Transverse colon (tissue), 4 donors: ENCODE measurements around the gene DERA. TPM values are rescaled to one million over a fixed set of nuclear protein-coding genes. Genes with fewer than 3 reads are reported as not detected.
"Not testable (repeated sequence)": the region's sequence is repeated elsewhere in the genome, so short reads cannot be mapped to it uniquely, and the experiment has no call there.

Source experiments
- DNase-seq: peaks from one replicate; pipeline ENCODE4 v3.0.0-alpha.2; 2019
- H3K27ac ChIP-seq, 4 donors: fragments of 200-600 bp; sonication (generic); 2 replicates each; pipeline ENCODE4 v1.5.1; 2016 to 2018; ENCODE audit warnings: inconsistent platforms in 4 of 4
- H3K27me3 ChIP-seq: fragments of 200-600 bp; sonication (generic); 2 replicates; pipeline ENCODE4 v1.5.1; 2017; ENCODE audit warnings: inconsistent platforms
- H3K36me3 ChIP-seq, 4 donors: fragments of 200-600 bp; sonication (generic); 2 replicates each; pipeline ENCODE4 v1.5.1; 2017 to 2019; ENCODE audit warnings: inconsistent platforms in 4 of 4
- H3K4me1 ChIP-seq, 4 donors: fragments of 200-600 bp; sonication (generic); 2 replicates each; pipeline ENCODE4 v1.5.1; 2017 to 2020; ENCODE audit warnings: inconsistent platforms in 4 of 4
- H3K4me3 ChIP-seq, 4 donors: fragments of 200-600 bp; sonication (generic); 1 replicate in 1 of 4; 2 replicates in 3 of 4; pipeline versions ENCODE4 v1.5.1 to v1.6.1; 2017 to 2019; ENCODE audit warnings: inconsistent platforms in 4 of 4
- H3K9me3 ChIP-seq, 2 donors: fragments of 200-600 bp; sonication (generic); 2 replicates each; pipeline ENCODE4 v1.5.1; 2017 to 2019; ENCODE audit warnings: inconsistent platforms in 2 of 2
- CTCF ChIP-seq, 5 experiments: fragments of 200-600 bp in 3 of 5; fragments of 450-650 bp in 2 of 5; sonication (generic) in 3 of 5; IDR thresholded peaks; 1 replicate in 2 of 5; 2 replicates in 3 of 5; pipeline ENCODE4 v1.5.1; 2016 to 2017; ENCODE audit warnings: antibody characterized with exemption in 5 of 5, inconsistent platforms in 3 of 5, mild to moderate bottlenecking in 2 of 5, moderate library complexity in 1 of 5
- EP300 ChIP-seq: sonication (generic); formaldehyde crosslinking; IDR thresholded peaks from one replicate; pipeline ENCODE4 v1.6.1; 2017; ENCODE audit warnings: antibody characterized with exemption, low read depth
- POLR2A ChIP-seq: fragments of 450-650 bp; IDR thresholded peaks from one replicate; pipeline ENCODE4 v1.6.1; 2016; ENCODE audit warnings: antibody characterized with exemption, mild to moderate bottlenecking, moderate library complexity
- POLR2AphosphoS5 ChIP-seq, 3 donors: sonication (generic); formaldehyde crosslinking; IDR thresholded peaks; one replicate each; pipeline ENCODE4 v1.6.1; 2016; ENCODE audit warnings: antibody characterized with exemption in 3 of 3
- WGBS, 2 donors: methylation state at CpG; one replicate each; pipeline ENCODE4 v1.1.5; 2018; ENCODE audit warnings: low coverage in 1 of 2; 5-methylcytosine and 5-hydroxymethylcytosine counted together
- in situ Hi-C, 4 donors: fragments of 200-750 bp; cut with MboI; loops; one replicate each; pipeline versions ENCODE4 v1.15.0 to v1.15.1; 2017; ENCODE audit warnings: low sequenced_read_pairs in 3 of 4, low pct_ligation_motif_present in 1 of 4, low pct_unique_long_range_greater_than_20kb in 1 of 4
- intact Hi-C: fragments of 100-400 bp; cut with DNase I; formaldehyde crosslinking; loops from one replicate; pipeline ENCODE4 v1.15.1; 2023; ENCODE audit warnings: low total_unique reads
- total RNA-seq, 4 donors: library from RNA; depleted of rRNA; stranded (reverse); fragments of >200 nt; gene quantifications; one replicate each; pipeline ENCODE4 v1.1.0, GENCODE V29; 2016

Gene DERA
- total RNA-seq, 4 donors from 2014 or later, result 9.2 to 112 (median 69.9) TPM

GRCh38 chr12:16048511-16048910 lies 137.4 kb downstream of the DERA start:
- H3K4me1 ChIP-seq, result peaks cover 0 to 20% (median 3%) of the 10 kb centered on the region in 4 donors
- H3K27me3 ChIP-seq, result no peaks in the 10 kb centered on the region
- peaks cover 0 to 12% of the 10 kb centered on the region in 2 donors for H3K9me3 ChIP-seq
- 97% methylated on average over 2 of the region's 2 CpGs; no CpG with 5 or more reads in 1 of the 2 donors for WGBS, 2 donors
- H3K27ac ChIP-seq, result no peak overlapping the region
- no peak for DNase-seq
- no peaks in the 10 kb centered on the region for H3K36me3 ChIP-seq
- no peak overlapping the region for H3K4me3 ChIP-seq
- TF ChIP-seq POLR2A, result no peak
- no peak for TF ChIP-seq POLR2AphosphoS5 (IDR thresholded peaks at IDR 0.05)
- TF ChIP-seq EP300, result no peak
- TF ChIP-seq CTCF (IDR thresholded peaks at IDR 0.05), result no peak
- in situ Hi-C loops (no loop called here), intact Hi-C loops (no loop called here)

GRCh38 chr12:16056910-16057309 lies 145.8 kb downstream of the DERA start:
- Histone ChIP-seq H3K4me3 (no peak overlapping the region), H3K36me3 (no peaks in the 10 kb centered on the region), H3K4me1 (no peaks in the 10 kb centered on the region), H3K27ac (no peak overlapping the region), H3K27me3 (no peaks in the 10 kb centered on the region), H3K9me3 (peaks cover 0 to 6% of the 10 kb centered on the region in 2 donors)
- no peak for DNase-seq
- intact Hi-C loops (no loop called here), in situ Hi-C loops (no loop called here)
- TF ChIP-seq POLR2A (no peak), EP300 (no peak), POLR2AphosphoS5 (IDR thresholded peaks at IDR 0.05) (no peak), CTCF (IDR thresholded peaks at IDR 0.05) (no peak)
- 84 to 85% methylated on average over 5 to 6 of the region's 6 CpGs for WGBS, 2 donors

- in situ Hi-C loops, H3K4me3 ChIP-seq, H3K36me3 ChIP-seq, H3K27ac ChIP-seq, intact Hi-C loops, DNase-seq, H3K9me3 ChIP-seq, H3K4me1 ChIP-seq, H3K27me3 ChIP-seq: not testable (repeated sequence)
- WGBS, 2 donors, result 96% methylated on average over 34 of the region's 34 CpGs; no CpG with 5 or more reads in 1 of the 2 donors
Observed at GRCh38 chr12:16057351-16057751, 146.2 kb downstream of the DERA start.

- no peak overlapping the region for H3K4me3 ChIP-seq
- in situ Hi-C loops, result no loop called here
- DNase-seq, result no peak
- no peak for TF ChIP-seq EP300
- TF ChIP-seq POLR2A, result no peak
- no peak for TF ChIP-seq CTCF (IDR thresholded peaks at IDR 0.05)
- TF ChIP-seq POLR2AphosphoS5 (IDR thresholded peaks at IDR 0.05), result no peak
- H3K27ac ChIP-seq, result no peak overlapping the region
- 82 to 100% methylated on average over 1 of the region's 1 CpG for WGBS, 2 donors
- H3K36me3 ChIP-seq, result no peaks in the 10 kb centered on the region
- no peaks in the 10 kb centered on the region for H3K4me1 ChIP-seq
- intact Hi-C loops, result no loop called here
- H3K27me3 ChIP-seq, result no peaks in the 10 kb centered on the region
- H3K9me3 ChIP-seq, result no peaks in the 10 kb centered on the region
Observed at GRCh38 chr12:16062611-16063010, 151.5 kb downstream of the DERA start.

GRCh38 chr12:16063726-16064125 lies 152.6 kb downstream of the DERA start:
- TF ChIP-seq CTCF (IDR thresholded peaks at IDR 0.05) (no peak), EP300 (no peak), POLR2AphosphoS5 (IDR thresholded peaks at IDR 0.05) (no peak)
- WGBS, 2 donors, result 81 to 100% methylated on average over 1 of the region's 1 CpG
- DNase-seq, result no peak
- in situ Hi-C loops (no loop called here), intact Hi-C loops (no loop called here)
- H3K4me3 ChIP-seq, result no peak overlapping the region
- no peak overlapping the region for H3K27ac ChIP-seq
- no peaks in the 10 kb centered on the region for H3K4me1 ChIP-seq
- H3K9me3 ChIP-seq, result no peaks in the 10 kb centered on the region
- no peaks in the 10 kb centered on the region for H3K36me3 ChIP-seq
- no peaks in the 10 kb centered on the region for H3K27me3 ChIP-seq
